Gastroesophageal sphincter (tissue), 3 donors: ENCODE measurements around the gene SMAGP.

Source experiments
- EP300 ChIP-seq: sonication (generic); formaldehyde crosslinking; IDR thresholded peaks from one replicate; pipeline ENCODE4 v1.6.1; 2017; ENCODE audit warnings: antibody characterized with exemption, mild to moderate bottlenecking
- POLR2A ChIP-seq, 2 donors: fragments of 450-650 bp; IDR thresholded peaks; one replicate each; pipeline ENCODE4 v1.6.1; 2017; ENCODE audit warnings: antibody characterized with exemption in 2 of 2, mild to moderate bottlenecking in 2 of 2, moderate library complexity in 1 of 2
- POLR2AphosphoS5 ChIP-seq: sonication (generic); formaldehyde crosslinking; IDR thresholded peaks from one replicate; pipeline ENCODE4 v1.6.1; 2017; ENCODE audit warnings: antibody characterized with exemption
- TF ChIP-seq, protein P1 (sequence below), 4 experiments: fragments of 200-600 bp in 2 of 4; fragments of 450-650 bp in 2 of 4; sonication (generic) in 1 of 4; IDR thresholded peaks; one replicate each; pipeline ENCODE4 v1.5.1; 2017 to 2019; ENCODE audit warnings: antibody characterized with exemption in 4 of 4, mild to moderate bottlenecking in 2 of 4, moderate library complexity in 2 of 4

DNA sequence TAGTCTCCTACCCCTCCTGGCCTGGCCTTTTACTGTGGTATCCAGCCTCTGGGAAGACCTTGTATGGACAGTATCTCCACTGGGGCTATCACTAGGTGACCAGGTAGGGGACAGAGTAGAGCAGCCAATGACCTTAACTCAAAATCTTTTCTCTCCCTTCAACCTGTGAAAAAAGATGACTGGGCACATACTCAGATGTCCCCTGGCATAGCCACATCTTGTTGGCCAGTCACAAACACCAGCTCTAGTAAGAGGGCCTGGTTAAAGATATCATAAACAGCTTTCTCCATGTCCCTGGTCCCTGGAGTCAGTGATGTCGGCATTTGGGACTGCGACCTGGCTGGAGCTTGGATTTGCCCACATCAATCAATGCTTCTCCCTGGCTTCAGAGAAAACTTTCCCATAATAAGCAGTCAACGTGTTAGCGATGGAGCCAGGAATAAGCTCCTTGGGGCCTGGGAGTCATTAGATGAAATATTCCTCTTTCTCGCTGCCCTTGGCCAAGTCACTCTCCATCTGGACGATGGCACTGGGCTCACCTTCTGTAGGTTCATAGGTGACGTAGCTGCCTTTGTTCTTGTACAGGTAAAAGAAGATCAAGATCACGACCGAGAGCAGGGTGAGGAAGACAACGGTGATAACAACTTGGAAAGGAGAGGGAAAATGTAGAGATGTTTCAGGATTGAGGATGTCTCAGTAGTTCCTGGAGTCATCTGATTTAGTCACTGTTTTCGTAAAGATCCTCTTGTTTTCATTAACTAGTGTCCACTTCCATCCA, 24.6 kb downstream of the SMAGP start:
- TF ChIP-seq, protein P1, sequence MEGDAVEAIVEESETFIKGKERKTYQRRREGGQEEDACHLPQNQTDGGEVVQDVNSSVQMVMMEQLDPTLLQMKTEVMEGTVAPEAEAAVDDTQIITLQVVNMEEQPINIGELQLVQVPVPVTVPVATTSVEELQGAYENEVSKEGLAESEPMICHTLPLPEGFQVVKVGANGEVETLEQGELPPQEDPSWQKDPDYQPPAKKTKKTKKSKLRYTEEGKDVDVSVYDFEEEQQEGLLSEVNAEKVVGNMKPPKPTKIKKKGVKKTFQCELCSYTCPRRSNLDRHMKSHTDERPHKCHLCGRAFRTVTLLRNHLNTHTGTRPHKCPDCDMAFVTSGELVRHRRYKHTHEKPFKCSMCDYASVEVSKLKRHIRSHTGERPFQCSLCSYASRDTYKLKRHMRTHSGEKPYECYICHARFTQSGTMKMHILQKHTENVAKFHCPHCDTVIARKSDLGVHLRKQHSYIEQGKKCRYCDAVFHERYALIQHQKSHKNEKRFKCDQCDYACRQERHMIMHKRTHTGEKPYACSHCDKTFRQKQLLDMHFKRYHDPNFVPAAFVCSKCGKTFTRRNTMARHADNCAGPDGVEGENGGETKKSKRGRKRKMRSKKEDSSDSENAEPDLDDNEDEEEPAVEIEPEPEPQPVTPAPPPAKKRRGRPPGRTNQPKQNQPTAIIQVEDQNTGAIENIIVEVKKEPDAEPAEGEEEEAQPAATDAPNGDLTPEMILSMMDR (IDR thresholded peaks at IDR 0.05) = no peak
- TF ChIP-seq EP300 = no peak
- no peak for TF ChIP-seq POLR2A (IDR thresholded peaks at IDR 0.05)
- TF ChIP-seq POLR2AphosphoS5 = no peak
